ENCODE measurements around the gene FAM216B.
"Not testable (repeated sequence)": the region's sequence is repeated elsewhere in the genome, so short reads cannot be mapped to it uniquely, and the experiment has no call there.

FAM216B gene

DNA sequence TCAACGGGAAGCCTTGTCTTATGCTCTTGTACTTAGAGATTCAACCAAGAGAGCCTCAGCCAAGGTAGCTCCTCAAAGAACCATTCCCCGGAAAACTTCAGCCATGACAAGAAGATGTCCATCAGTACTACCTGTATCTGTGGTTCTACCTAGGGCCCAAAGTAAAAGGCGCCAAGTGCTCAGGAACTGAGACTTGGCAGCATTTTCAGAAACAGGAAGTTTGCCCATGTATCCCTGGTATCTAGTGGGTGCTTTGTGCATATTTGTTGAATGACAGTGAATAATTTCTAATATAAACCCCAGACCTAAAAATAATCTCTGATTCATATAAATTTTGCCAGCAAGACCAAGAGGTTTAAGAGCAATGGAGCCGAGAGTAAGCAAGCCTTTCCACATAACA is 7.2 kb downstream of the FAM216B start:
- DNase-seq = no peak

DNA sequence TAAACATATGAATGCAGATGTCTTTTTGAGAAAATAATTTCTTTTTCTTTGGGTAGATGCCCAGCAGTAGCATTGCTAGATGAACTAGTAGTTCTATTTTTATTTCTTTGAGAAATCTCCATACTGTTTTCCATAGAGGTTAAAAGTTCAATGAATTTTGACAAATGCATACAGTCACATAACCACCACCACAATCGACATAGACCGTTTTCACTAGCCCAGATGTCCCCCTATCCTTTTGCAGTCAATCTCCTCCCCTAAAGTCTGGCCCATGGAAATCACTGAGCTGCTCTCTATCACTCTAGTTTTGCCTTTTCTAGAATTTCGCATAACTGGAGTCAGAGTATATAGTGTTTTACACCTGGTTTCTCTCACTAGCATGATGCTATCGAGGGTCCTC is 10.8 kb downstream of the FAM216B start:
- no peak for DNase-seq

DNA sequence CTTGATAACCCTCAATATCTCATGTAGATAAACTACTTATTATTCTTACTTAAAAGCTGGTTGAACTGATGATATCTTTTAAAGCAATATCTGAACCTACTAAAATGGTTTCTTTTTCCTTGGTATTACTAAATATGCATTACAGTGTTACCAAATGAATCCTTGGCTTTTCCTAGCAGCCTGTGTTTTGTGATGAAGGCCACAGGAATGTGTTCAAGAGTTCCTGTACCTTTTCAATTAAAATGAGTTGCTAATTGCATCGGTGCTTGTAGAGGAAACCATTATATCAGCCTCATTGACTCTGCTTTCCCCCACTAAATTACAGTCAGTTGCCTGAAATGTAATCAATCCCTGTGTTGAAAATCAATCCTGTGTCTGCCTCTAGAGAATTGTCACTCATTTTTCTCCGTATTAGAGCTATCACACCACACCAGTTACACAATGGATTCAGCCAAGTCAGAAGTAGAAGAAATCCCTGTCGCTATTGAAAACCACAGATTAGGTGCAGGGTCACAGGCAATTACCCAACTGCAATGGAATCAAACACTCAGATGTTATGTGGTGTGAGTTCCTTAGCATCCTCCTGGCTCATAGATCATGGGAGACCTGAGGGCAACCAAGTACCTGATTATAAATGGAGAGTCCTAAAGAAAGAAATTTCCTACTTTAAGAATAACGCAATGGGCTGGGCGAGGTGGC is 13.3 kb downstream of the FAM216B start:
- DNase-seq = no peak

DNA sequence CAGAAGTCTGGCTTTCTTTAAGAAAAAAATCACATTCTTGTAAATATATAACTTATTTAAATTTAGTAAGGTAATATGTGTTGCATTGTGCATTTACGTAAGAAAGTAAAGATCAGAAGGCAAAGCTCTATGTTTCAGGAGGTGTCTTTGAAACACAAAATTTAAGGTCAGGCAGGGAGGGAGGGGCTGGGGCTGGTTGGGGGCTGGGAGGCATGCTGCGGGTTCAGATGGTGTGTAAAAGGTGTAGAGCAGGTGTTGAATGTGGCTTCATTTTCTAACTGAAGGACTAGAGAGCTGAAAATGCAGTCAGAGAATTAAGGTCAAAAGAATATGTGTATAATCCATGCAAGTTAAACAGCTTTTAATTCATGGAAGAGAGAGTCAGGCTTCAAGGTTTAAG is 14.3 kb downstream of the FAM216B start:
- no peak for DNase-seq

DNA sequence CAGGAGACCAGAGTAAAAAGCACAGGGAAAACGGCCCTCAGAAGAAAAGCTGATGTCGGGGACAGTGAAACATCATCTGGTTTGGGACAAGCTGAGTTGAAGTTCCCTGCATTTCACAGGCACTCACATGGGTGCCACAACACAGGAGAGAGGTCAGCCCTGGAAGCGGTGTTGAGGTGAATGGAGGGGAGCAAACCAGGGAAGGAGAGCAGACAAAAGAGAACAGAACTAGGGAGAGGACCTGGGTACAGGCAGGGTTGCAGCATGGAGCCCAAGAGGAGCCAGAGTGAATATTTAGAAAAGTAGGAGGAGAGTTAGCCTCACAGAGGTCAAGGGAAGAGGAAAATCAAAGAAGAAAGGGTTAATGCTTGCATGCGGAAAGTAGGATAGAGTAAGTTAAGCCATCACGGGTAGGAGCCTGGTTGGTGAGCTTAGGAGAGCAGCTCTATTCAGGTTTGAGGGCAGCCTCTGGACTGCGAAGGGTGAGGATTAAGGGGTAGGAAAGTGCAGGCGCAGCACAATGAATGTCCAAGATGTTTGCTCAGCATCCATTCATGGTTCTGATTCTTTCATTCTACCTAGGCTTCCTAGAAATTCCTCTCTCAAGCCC is 15.5 kb downstream of the FAM216B start:
- DNase-seq = no peak

DNA sequence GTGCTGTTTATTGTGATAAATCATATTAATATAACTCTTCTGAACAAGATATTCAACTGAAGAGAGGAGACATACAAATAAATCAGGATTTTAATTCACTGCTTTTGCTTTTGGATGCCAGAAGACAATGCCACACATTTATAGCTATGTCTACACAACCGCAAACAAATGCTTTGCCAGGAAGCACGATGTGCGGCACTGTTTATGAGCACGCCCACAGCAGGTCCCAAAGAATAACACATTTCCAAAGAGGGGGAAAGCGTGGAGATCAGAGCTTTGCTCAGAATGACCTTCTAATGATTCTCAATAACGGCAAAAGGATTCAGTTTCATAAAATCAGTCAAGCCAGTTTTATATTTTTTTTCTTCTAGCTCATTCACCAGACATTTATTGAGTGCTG is 16.7 kb downstream of the FAM216B start:
- DNase-seq = peak in 1 of 2 experiments; percentile 18

DNA sequence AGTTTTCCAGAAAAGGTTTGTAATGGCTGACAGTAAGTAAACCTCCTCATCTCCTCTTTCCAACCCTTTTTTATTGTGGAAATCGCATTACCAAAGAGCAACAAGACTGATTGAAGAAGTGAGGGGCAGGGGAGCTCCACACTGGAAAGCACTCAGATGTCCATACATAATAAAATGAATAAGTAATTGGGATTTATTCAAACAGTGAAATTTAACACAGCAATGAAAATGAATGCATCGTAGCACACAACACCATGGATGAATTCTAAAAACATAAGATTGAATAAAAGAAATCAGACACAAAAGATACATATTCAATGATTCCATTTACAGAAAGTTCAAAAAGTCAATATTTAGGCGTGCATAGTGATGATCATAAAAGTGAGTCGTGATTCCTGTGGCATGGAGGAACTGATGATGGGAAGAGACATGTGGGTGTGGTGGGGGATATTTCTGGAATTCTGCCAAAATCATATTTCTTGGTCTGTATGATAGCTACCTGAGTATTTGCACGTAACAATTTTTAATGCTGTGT is 18.8 kb downstream of the FAM216B start:
- DNase-seq = no peak

DNA sequence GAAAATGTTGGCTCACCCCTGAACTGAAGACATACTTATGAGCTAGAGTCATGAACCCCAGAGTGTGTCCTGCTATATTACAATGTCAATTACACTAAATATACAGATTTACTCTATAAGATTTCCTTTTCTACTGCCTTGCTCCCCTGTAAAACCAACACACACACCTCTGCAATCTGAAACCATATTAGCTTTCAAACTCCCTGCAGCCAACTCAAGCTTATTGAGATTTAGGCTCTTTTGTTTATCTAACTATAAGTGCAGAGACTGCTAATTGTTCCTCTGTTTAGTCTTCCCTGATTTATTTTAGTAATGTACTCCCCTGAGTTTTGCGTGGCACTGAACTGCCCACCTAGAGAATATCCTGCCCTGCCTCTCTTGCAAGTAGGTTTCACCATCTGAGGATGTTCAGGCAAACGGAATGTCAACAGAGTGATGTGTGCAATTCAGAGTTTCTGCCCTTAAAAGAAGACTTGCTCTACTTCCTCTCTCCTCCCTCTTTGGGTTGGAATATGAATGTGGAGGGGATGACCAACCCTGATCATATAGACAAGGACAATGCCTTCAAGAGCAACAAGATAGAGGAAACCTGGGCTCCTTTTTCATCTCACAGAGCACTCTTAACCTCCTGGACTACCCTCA is 22.3 kb downstream of the FAM216B start:
- DNase-seq = peak in 1 of 2 experiments; percentile 22

DNA sequence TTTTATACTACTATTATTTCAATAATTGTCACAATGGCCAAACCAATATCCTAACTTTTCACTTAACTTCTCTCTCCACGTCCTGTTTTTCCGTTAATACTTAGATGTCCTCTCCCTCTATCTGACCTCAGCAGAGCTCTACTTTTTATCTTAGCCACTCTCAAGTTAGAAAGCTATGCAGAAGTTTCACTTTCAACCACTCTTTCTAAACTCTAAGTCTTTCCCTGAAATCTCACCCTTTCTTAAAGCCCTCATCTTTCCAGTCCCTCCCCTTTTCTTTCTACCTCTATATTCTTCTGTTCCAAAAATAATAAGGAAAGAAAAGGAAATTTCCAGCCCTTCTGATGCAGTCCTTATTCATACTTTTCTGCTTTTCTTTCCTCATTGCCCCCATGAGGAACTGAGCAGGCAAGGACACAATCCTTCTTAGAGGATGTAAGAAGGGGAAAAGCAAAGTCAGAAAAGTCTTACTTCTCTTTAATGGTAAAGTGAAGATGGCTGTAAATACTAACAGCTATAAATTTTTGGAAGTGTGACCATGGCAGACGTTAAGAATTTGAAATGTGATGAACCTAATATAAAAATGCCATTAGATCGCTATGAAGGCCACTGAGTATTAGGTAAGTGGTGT is 23.0 kb downstream of the FAM216B start:
- no peak for DNase-seq

DNA sequence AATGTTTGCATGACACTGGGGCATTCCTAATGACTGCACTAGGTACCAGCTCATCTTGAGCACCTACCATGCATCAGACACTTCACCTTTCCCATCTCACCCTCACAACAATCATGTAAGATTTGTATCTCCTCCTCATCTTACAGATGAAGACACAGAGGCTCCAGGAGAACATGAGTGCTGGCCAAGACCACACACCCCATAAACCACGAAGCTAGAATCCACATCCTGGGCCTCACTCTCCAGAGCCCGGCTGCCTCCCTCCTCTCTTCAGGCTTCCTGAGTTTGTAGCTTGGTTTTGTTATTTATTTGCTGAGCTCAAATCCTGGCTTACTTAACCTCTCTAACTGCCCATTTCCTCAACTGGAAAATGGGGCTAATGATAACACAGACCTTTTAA is 25.9 kb downstream of the FAM216B start:
- no peak for DNase-seq

DNA sequence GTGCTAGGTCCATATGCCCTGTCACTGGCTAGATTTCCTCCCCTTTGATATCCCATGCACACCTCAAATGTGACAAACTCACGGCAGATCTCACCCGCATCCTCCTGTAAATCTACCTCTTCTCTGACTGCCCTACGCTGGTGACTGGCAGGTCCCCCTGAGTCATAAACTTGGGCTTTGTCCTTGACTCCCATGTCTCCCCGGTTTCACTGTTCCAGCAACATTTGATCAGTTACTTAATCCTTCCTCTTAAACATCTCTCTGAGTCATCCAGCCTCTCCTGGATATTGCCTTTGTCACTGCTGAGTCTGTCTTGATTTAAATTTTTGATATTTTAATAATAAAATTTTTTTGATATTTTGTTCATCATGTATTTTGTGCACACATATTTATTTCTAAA is 26.5 kb downstream of the FAM216B start:
- DNase-seq = no peak

DNA sequence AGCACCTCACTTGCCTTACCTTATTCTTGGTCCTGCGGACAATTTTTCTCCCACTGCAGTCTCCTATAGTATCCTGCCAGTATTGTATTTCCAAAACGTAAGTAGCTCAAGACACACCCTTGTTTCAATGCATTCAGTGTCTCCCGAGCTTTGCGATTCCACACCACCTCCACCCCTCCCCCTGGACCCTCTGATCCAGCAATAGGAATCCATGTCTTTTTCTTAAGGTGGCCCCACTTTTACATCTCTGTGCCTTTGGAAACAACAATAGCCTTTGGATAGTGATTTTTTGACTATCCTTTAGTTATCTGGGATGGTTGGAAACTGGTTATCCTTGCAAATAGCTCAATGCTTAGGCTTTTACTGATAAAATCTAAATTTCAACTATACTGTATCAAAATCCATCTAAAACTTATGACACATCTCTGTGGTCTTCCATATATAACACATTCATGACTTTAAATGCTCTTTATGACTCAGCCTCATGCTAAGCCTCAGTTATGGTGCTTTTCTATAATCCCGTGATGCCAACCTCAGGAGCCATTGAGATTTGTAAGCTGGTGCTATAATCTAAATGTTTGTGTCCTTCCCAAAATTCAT is 27.1 kb downstream of the FAM216B start:
- DNase-seq = no peak

DNA sequence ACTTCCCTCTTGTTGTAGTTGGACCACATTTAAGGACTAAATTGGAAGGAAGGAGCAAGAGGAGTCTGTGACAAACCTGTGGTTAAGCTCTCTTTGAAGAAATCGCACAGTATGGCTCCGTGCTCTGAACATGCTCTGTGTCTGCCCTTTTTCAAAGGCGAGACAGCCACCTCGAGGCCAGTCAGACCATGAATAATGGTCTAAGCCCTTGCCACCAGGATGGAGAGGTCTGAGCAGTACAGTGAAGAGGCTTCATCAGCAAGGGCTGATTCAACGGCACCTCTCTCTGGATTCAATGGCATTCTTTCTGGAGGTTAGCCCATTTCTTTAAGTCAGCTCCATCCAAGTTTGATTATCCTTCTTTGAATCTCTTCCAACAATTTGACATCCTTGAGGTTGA is 30.9 kb downstream of the FAM216B start:
- DNase-seq = no peak

DNA sequence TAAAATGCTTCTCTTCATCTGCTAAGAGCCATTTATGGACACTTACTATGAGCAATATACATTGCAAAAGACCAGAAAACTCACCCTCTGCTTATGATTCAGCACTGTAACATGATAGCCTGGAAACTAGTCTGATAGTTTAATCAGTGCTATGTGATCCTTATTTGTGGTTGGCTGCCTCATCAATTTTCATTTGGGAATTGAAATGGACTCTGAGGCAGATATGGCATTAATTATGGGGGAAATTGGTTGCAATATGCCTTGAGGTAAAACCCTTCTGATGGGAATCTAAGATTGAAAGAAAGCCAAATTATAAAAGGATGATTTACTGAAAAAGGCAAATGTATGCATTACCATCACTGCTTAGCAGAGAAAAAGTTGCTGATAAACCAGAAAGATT is 33.5 kb downstream of the FAM216B start:
- DNase-seq = no peak

DNA sequence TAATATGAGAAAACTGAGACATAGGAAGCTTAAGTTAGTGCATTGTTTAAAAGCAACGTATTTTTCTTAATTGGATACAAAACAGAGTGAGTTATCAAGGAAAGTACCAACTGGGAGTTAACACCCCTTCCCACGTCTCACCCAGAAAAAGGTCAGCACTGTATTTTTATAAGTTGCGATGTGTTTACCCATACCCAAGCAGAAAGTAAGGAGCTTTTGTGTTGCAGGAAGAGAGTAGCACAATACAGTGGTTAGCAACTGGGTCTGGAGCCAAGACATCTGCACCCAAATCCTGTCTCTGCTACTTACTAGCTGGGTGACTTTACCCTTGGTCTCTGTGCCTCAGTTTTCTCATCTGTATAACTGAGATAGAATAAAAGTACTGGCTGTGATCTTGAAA is 34.3 kb downstream of the FAM216B start:
- no peak for DNase-seq

DNA sequence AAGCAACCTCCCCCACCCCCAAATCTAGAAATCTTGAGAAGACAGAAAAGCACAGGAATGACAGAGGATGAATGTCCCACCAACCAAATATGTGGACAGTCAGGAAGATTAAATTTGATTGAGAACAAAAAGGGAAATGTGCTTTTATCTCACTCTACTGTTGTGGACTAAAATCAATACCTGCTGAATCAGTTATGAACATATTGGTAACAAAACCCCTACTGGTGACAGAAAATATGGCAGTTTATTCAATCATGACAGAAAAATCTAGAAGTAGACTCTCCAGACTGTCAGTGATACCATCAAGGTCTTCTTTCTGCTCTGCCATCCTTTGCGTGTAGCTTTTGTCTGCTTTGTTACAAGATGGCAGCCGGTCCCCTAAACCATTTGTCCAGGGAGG is 35.2 kb downstream of the FAM216B start:
- no peak for DNase-seq

DNA sequence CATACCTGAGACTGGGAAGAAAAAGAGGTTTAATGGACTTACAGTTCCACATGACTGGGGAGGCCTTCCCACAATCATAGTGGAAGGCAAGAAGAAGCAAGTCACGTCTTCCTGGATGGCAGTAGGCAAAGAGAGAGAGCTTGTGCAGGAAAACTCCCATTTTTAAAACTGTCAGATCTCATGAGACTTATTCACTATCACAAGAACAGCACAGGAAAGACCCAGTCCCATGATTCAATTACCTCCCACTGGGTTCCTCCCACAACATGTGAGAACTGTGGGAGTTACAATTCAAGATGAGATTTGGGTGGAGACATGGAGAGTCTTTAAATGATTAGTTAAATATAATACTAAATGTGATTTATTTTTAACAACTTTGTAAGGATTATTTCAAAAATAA is 38.3 kb downstream of the FAM216B start:
- not testable (repeated sequence) for DNase-seq

DNA sequence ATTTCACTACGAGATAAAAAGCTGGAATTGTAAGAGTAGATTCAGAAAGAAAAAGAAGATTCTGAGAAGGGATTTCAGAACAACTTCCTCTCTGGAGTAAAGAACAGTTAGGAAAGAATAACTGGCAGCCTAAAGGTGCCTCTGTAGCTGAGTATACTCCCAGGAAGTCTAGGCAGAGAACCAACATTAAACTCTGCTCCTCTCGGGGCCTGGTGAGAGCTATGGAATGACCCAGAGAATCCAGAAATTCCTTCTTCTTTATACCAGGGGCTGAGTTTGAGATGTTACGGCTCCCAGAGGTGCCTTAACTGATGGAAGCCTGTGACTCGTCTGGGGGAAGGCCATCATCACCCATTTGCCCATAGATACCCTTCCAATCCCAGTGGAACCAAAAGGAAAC is 39.1 kb downstream of the FAM216B start:
- no peak for DNase-seq

DNA sequence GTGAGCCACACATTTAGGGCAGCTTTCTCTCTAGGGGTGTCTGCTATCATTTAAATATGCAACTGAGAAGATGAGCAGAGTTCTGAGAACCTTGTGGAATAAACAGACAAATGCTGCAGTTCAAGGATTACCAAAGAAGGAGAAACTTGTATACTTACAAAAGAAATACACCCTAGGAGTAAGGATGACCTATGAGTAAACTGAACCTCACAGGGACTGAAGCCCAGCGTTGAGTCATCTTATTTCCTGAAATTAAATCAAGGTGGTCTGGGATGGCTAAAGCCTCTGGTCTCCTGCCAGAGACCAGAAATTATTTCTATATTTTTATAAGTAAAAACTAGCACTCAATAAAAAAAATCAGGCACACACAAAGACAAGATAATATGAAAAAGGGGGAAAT is 40.1 kb downstream of the FAM216B start:
- no peak for DNase-seq

DNA sequence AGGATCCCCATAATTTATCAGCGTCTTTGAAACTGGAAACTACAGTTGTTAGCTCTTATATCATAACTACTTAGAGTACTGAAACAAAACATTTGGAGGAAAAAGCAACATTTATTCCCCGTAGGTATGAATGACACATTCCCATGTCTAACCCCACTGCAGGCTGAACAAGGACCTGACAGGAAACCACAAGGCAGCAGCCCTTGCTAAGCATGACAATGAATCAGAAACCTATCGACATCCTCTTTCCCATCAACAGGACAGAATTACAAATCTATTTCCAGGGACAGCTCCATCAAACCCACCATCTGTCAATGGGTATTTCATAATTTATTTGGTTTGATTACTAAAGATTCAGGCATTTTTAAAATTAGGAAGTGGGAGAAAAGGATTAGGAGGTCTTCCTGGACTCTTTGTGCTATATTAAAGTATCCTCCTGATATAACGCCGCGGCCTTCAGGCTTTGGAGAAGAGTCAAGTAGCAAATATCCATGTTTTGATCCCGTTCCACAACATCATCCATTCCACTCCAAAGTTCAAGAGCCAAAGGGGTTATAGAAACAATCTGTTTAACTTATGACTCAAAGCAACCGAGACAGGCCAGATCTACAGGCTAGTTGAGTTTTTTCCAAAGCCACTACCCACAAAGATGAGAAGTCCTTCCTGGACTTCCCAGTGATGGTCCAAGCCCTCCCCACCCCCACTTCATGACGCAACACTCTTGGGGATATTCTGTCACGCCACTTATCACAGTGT is 51.1 kb downstream of the FAM216B start:
- no peak for DNase-seq

DNA sequence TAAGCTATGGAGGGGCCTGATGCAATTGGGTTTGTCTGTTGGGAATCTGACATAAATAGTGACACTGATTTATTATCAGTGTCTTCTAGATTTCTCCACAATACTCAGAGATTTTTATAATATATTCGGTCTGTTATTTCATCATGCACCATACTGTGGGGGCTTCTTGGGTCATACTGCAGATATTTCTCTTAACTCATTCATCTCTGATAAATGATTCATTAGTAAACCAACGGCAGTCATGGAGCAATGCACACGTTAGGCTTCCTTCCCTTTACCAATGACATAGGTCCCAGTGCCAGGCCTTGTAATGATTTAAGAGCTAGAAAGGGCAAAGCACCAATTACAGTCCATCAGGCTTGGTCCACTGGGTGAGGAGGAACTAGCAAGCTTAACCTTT is 53.6 kb downstream of the FAM216B start:
- DNase-seq = no peak

DNA sequence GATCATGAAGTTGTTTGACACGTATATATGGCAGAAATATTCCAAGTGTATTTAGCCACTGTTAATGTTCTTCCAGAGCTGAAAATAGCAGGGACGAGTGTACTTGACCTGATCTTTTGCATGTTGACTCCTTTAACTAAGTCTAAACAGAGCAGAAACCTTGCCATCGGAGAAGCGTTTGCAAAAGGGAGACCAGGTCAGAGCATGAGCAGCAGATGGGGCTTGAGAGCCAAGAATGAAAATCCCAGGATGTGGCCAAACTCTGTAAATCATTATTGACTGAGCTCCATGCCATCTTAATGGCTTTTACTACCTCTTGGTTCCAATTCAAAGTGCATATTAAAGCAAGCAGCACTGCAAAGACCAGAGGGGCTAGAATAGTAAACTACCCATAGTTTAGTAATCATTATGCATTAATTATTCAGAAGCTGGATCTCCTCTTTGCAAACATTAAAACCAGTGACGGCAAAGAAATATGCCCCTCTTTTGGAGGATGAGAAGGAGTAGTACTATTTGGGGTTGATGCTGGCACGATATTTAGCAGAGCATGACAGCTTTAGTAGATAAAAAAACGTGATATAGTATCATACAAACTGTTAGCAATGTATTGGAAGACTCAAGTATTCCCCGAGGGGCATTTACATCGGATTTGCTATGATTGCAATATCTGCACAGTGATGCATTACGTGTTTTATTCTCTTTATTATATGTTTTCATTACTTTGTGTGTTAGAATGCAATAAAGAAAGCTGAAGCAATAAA is 55.7 kb downstream of the FAM216B start:
- DNase-seq = no peak

Measured in NCI-H2081 (cell line).